ENCODE data around the gene TMEM143.

DNA sequence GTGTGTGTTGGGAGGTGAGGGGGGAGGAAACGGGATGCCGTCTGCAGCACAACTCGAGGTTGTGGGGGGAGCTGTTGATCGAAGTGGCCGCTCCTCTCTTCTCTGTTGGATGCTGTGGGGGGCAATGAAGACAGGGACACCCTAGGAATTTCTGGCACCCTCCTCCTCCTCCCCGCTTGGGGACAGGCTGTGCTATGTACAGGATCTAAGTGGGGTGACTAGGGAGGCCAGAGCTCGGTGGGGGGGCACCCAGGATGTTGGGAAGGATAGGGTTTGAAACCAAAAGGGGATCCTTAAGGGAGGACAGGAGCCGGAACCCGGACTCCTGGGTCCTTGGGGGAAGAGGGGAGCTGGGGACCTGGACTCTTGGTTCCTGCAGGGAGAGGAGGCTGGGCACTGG, 31.8 kb upstream of the TMEM143 start:
- TF ChIP-seq, protein P1, sequence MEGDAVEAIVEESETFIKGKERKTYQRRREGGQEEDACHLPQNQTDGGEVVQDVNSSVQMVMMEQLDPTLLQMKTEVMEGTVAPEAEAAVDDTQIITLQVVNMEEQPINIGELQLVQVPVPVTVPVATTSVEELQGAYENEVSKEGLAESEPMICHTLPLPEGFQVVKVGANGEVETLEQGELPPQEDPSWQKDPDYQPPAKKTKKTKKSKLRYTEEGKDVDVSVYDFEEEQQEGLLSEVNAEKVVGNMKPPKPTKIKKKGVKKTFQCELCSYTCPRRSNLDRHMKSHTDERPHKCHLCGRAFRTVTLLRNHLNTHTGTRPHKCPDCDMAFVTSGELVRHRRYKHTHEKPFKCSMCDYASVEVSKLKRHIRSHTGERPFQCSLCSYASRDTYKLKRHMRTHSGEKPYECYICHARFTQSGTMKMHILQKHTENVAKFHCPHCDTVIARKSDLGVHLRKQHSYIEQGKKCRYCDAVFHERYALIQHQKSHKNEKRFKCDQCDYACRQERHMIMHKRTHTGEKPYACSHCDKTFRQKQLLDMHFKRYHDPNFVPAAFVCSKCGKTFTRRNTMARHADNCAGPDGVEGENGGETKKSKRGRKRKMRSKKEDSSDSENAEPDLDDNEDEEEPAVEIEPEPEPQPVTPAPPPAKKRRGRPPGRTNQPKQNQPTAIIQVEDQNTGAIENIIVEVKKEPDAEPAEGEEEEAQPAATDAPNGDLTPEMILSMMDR (IDR thresholded peaks at IDR 0.05): no peak
- no peak for TF ChIP-seq POLR2A (IDR thresholded peaks at IDR 0.05)
- TF ChIP-seq EP300 (IDR thresholded peaks at IDR 0.05): no peak
- TF ChIP-seq POLR2AphosphoS5 (IDR thresholded peaks at IDR 0.05): no peak

Measured in upper lobe of left lung (tissue), 4 donors.